Stimulated activated CD8-positive, alpha-beta memory T cell treated with anti-CD3 and anti-CD28 coated beads, Interleukin-12 subunit alpha, Interleukin-12 subunit beta, amount 100 ng/mL, for 24 hours (primary cell): ENCODE data around the gene NFIX.

Experiments used
- DNase-seq: peaks from one replicate; pipeline ENCODE4 v3.0.0-alpha.2; 2020; ENCODE audit errors: extremely low read depth

Gene NFIX

DNA sequence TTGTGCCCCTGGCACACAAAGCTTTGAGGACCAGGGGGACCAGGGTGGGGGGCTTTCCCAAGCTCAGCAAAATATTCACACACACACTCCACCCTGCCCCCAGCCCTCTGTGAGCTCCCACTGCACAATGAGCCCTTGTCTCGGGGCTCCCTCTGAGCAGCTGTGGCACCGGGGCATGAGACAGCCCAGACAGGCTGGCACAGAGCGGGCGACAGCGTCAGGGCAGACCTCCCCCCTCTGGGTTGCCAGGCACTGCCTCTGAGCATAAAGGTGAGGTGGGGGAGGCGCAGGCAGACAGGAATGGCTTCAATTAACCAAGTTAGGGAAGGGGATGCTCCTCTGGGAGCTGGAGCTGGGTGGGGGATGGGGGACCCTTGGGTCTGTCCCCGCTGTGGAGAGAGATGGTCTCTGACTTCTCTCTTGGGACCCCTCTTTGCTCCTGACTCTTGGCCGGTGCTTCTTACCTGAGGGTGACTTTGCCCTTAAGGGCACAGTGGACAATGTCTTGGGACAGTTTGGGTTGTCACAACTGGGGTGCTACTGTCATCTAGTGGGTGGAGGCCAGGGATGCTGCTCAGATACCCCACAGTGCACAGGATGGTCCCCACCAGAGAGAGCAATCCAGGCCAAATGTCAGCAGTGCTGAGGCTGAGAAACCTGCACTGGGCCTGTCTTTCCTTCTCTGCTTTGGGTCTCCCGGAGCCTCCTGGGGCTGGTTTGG lies 77.1 kb downstream of the NFIX start:
- no peak for DNase-seq

DNA sequence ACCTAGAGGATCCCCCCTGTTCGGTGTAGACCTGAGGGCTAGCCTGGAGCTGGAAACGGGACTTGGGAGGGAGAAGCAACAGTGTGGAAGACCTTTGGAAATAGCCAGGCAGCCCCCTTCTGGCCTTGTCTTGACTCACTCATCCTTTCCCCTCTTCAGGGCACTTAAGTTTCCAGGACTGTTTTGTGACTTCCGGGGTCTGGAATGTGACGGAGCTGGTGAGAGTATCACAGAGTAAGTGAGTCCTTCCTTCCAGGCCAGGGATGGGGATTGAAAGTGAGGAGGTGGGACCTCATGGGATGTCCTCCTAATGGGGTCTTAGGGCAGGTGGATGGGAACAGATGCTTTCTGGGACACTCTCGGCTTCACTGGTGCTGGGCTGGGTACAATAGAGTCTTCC lies 78.0 kb downstream of the NFIX start:
- no peak for DNase-seq

DNA sequence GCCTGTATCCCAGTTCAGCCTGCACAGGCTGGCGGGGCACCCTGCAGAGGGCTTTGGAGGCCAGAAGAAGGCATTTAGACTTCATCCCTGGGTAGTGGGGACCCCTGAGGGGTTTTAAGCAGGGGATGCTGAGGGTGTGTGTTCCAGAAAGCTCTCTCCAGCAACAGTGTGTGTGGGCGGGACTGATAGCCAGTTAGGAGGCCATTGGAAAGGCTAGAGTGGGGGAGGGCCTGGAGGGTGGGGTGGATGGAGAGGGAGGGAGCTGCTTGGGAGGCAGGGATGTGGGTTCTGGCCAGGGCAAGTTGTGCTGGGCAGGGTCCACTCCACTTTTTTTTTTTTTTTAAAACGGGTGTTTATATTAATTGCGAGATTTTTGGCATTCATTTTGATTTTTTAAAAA lies 79.1 kb downstream of the NFIX start:
- no peak for DNase-seq

DNA sequence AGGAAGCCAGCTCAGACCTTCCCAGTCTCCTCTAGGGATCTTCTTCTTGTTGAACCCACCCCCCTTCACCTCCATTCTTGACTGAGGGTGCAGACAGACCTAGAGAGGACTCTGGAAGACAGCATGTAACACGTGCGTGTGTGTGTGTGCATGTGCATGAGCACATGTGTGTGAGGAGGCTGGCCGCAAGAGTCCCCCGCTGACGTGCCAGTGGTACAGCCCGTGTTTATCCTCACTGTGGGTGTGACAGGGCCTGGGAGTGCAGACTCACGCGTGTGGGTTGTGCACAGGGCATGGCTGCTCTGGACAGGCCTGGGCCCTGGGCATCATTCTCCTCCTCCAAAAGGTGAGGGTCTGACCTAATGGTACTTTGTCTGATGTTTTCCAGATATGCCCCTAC lies 81.0 kb downstream of the NFIX start:
- no peak for DNase-seq

DNA sequence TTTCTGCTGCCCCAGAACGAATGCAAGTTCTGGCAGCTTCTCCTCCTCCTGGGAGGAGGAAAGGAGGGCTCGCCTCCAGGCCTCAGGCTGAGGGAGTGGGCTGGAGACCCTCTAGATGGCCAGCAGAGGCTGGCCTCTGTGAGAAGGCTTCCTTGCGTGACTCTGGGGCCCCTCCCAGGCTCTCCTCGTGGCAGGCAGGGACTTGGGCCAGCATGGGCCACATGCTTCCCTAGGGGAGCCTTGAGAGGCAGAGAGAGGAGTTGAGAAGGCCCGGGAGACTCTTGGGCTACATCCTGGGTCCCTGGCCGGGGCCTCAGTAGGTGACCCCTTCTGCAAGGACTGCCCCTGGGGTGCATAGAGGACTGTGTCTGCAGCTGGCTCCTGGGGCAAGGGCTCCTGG lies 81.5 kb downstream of the NFIX start:
- no peak for DNase-seq

DNA sequence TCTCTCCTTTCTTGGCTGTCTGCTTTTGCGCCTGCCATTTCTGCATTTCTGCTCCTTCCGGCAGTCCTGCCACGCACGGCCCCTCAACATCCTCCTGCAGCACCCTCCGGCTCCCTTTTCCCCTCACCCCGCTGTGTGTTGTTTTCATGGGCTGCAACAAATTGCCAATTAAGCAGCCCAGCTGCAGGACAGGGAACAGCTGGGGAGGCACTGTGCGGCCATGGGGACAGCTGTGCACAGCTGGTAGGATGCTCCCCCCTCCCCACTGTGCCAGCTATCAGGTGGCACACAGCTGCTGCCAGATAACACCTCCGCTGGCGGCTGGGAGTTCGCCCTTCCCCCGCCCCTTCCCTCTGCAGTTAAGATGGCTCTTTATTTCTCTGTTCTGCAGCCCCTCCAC lies 82.0 kb downstream of the NFIX start:
- no peak for DNase-seq

DNA sequence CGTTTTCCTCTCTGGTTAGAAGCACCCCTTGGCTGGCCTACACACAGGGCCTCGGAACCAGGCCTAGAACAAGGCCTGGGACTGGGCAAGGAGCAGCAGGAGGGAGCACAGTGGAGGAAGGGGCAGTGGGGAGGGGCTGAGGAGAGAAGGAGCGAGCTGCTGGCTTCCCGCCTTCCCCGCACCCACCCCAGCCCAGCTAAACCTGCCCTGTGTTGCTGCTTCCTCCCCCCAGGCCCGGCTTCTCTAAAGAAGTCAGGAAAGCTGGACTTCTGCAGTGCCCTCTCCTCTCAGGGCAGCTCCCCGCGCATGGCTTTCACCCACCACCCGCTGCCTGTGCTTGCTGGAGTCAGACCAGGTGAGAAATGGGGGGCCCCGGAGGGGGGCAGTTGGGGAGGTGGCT lies 83.1 kb downstream of the NFIX start:
- no peak for DNase-seq

DNA sequence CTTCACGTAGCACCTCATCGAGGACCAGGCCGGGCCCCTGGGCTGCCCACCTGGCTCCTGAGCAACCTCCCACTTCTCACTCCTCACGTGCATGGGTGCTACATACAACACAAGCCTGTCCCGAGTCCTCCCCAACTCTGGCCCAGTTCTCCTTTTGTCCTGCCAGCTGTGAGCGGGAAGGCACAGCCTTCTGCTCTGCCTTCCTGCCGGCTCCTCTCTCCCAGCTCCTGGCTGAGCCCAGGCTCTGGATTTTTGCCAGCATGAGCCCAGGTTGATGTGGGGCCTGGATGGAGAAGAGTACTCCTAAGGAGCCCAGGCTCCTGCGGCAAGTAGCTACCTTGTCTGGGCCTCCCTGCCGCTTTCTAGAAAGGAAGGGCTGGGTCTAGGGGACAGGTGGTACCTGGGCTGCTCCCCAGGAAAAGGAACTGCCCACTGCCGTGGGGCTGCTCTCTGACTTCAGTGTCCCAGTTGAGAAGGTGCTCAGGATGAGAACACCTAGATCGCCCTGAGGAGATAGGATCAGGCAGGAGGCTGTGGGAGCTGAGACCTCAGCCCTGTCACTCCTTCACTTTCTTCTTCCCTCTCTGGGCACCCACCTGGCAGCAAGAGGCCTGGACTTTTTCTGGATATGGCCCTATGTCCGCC lies 83.7 kb downstream of the NFIX start:
- no peak for DNase-seq

DNA sequence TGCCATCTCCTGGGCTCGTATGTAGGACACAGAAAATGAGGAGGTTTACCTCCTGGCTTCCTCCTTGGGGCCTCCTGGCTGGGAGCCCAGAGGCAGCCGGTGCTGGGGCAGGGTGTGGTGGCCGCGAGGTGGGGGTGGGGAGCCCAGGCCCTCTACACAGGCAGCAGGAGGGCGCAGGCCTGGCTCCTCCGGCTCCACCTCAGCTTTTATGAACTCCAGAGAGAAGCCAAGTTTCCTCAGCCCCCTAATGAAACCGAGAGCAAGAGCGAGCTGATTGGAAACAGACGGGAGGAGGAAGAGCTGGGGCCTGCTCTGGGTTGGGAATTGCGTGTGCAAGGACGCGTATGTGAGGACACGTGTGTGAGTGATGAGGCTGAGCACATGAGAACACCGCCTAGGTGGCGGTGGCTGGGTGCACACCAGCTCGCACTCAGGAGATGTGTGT lies 84.3 kb downstream of the NFIX start:
- no peak for DNase-seq

DNA sequence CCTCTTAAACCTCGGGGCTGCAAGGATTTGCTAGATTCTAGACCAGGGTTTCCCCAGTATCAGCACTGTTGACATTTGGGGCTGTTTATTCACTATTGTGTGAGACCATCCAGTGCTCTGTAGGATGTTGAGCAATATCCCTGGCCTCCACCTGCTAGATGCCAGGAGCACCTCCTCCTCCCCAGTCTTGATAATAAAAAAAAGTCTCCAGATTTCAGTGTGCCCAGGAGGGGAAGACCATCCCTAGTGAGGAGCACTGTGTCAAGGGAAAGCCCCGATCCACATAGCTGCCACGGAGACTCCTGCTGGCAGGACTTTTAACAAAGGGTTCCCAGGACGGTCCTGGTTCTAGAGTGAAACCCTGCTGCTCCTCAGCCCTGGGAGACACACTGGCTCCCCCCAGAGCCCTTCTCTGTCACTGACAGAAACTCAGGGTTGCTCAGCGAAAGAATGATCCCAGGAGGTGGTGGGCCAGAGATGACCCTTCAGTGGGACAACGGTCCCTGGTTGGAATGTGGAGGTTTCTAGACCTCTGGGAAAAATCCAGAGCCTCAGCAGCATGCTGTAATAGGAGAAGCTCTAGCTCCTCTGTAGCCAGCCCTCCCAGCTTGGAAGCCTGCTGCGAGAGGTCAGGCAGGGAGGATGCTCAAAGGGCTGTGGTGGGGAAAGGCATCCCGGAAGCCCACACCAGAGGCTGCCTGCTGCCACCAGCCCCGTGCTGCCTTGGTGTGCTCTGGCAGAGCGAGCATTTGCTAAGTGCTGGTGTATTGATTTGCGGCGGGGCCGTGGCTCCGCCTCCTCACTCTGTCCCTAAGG lies 87.1 kb downstream of the NFIX start:
- DNase-seq, result no peak

DNA sequence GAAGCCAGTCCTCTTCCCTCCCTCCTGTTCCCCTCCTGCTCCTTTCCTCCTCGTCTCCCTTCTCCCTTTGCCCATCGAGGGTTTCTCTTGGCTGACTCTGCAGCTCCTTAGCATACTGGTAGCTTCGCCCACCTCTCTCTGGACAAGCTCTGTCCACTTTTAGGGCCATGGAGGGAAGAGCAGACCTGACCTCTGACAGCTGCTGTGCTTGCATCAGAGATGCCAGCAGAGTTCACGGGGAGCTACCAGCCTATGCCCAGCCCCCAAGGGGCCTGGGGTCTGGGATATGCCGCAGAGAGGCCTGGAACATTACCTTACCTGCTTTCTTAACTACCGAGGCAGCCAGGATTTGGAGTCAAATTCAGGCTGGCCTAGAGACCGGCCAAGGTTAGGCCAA lies 87.7 kb downstream of the NFIX start:
- DNase-seq, result no peak

DNA sequence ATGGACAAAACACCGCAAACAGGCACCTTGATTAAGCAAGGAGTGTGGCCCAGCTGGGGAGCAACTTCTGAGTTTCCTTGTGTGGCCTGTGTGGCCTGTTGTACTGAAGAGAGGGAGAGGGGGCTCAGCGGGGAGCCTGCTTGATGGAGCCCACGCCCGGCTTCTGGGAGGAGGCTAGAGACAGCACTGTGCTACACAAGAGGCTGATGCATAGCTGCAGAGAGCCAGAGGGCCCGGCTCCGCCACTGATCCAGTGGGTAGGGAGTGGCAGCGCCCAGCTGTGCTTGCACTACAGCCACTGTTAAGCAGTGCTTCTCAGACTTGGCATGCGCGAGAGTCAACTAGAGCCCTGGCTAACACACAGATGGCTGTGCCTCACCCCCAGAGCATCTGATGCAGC lies 88.4 kb downstream of the NFIX start:
- no peak for DNase-seq

DNA sequence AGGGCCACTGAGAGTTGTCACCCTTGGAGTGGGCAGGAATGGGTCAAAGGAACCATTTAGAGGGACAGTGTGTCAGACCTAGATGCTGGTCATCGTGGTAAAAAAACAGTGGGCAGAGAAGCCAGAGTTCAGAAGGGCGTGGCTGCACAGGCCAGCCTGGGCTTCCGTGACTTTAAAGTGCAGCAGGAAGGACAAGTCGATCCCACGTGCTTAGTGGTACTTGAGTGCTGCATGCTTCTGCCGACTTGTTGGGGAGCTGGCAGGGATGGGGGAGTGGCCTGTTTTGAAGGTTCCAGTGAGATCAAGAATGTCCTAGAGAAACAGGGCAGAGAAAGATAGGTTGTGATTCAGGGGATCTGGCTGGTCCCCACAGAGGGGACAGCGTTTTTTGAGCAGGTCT lies 90.4 kb downstream of the NFIX start:
- no peak for DNase-seq

DNA sequence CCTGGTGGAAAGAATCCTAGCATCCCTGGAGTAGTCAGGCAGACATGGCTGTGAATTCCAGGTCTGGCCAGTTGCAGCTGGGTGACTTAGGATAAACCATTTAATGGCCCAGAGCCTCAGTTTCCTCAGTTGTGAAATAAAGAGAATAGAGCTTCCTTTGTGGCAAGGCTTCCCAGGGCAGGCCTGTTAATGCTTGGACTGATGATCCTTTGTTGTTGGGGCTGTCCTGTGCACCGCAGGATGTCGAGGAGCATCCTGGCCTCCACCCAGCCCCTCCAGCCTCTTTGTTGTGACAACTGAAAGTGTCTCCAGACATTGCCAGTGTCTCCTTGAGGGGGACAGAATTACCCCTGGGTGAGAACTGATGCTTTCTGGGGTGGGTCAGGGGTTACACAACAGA lies 91.1 kb downstream of the NFIX start:
- DNase-seq, result no peak

DNA sequence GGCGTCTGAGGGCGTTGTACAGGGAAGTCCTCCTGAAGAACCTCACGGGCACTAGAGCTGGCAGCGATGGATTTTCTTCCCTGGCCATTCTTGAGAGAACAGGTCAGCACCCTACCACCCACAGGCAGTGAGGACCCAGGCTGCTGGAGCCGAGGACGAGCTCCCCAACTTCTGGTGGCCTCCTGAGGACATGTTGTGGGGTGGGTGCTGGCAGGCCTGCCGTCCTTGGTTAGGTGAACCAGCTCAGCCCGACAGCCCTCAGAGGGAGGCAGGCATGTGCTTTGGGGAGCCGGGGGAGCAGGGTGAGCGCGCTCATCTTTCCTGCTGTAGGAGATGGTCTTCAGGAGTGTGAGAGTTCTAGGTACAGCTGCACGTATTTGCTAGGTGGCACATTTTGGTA lies 92.0 kb downstream of the NFIX start:
- DNase-seq, result no peak

DNA sequence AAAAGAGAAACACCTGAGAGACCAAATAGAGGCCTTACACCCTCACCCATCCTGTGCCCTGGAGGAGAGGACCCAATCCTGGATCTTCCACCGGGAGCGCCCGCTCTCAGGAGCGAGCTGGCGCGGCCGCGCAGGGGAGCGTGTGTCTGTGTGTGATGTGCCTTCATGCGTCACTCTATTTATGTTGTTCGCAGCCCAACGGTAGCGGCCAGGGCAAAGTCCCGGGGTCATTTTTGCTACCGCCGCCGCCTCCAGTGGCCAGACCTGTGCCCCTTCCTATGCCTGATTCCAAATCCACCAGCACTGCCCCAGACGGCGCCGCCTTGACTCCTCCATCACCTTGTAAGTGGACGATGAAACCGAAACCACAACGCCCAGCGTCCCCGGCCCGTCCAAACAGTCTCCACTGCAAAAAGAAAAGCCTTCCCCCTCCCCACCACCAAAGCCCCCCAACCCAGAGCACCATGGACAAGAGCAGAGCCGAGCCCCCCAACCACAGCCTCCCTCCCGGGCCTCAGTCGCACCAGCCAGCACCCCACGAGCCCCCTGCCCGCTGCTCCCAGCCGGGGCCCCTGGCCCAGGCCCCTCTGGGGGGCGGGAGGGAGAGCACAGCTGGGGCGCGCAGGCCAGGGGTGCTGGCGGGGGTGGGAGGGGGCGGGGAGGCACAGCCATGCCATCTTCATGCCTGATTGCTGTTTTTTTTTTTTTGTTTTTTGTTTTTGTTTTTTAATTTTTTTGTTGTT lies 92.7 kb downstream of the NFIX start:
- DNase-seq, result no peak

DNA sequence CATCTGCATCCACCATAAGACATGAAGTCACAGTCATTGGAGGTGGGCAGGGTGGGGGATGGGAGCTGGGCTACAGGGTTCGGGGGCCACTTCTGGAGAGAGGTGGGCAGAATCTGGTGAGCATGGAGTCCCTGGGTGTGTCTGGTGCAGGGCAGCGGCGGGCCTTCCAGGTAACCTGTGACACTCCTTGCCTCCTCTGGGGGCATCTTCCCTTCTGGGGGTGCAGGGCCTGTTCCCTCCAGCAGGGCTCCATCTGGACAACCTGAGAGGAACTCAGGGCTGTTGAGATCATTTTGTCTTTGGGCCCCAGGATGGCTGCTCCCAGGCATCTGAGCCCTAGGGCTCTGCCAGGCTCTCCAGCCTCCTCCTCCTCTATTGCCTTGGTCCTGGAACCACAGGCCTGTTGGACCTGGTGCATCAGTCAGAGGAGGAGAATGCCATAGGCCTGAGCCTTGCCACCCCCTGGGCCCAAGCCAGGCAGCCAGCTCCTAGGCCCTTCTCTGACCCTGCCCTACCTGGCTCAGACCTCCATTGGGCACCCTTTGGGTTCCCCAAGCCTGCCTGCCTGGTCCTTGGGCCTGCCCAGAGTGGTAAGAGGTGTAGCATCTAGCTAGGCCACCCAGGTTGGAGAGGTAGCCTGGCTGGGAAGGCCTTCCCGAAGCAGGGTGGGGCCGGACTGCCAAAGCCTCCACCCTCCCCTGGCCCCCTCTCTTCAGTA lies 94.0 kb downstream of the NFIX start:
- no peak for DNase-seq

DNA sequence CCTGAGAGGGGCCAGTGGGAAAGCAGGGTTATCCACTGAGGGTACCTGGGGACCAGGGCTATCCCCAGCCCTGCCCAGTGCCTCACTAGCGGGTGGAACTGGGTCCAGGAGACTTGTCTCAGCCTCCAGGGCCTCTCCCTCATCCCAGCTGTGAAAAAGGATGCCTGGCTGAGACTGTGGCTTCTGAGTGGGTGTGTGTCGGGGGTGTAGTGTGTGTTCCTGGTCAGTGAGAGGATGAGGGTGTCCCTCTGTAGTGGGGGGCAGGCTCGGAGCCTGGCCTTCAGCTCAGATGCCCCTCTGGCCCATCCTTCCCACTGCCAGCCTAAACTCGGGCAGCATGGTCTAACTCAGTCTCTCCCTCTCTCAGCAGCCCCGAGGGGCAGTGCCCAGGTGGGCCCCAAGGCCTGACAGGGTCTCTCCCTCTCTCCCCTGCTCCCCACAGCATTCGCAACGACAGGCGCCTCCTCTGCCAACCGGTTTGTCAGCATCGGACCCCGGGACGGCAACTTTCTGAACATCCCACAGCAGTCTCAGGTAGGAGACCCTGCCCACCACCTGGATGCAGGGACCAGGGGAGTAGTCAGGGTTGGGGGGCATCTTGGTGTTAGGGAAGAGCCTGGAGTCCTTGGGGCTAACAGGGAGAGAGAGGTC lies 94.7 kb downstream of the NFIX start:
- DNase-seq, result no peak

DNA sequence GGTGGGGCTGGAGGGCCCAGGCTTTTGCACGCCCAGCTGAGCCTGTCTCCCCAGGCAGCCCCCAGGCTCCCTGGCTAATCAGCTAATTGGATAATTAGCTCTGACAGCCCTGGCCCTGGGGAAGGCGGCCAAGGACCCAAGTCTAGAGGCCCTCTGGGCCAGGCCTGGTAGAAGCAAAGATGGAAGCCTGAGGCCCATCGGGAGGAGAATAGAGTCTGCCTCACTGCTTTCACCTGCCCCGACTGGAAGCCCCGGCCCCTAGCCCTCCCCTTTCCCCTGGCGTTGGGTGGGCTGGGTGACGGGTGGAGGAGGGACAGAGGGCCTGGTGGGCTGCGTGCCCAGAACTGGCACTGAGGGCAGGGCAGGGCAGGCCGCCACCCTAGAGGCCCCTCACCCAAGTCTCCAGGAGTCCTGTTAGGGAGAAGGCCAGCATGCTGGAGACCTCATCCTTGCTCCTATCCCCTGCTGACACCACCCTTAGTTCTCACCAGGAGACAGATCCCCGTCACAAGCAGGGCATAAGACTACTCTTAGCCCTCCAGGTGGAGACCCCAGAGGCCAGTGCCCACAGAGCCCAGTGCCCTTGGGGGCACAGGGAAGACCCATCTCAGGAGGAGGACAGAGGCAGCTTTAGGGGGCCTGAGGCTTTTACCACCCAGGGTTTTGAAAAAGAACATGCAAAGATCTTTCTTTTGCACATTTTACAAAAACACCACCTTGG lies 95.4 kb downstream of the NFIX start:
- DNase-seq, result no peak

DNA sequence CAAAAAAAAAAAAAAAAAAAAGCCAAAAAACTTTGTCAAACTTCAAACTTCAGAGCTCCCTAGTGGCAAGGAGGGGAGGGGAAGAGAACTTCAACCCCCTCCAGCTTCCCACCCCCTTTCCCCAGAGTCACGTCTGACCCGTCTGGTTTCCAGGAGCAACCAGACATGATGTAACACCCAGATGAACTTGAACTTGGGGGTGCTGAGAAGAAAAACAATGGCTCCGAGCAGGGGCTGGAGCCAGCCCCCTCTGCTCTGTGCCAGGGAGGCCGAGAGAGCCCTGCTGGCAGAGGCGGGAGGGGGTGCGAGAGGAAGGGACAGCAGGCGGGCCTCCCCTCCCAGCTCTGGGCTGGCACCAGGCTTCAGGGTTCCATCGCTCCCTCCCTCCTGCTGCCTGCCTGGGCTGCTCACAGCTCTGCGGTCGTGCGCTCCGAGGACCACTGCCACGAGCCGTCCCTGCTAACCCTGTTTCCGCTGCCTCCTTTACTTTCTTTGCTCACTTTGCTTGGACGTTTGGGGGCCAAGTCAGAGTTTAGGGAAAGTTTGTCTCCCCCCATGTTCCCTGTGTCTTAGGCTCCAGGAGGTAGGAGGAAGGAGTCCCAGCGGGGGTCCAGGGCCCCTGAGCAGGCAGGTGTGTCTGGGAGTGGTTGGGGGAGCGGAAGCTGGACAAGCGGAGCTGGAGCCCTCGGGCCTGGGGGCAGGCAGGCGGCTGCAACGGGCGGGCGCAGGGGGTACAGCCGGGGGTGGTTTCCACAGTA lies 96.3 kb downstream of the NFIX start:
- DNase-seq, result no peak
